ENCODE results near the gene KCNG2. TPM values are rescaled to one million over a fixed set of nuclear protein-coding genes. Genes with fewer than 3 reads are reported as not detected.
A peak's percentile ranks its signal among the peaks of the same experiment; 100 is the strongest.

The KCNG2 gene
- total and polyA plus RNA-seq, 7 experiments from 2014 or later: not detected

- Mint-ChIP-seq H3K4me1 (peaks cover 5 to 26% (median 8%) of the 10 kb centered on the region in 7 donors), H3K9me3 (peaks cover 0 to 3% (median 0%) of the 10 kb centered on the region in 11 donors), H3K36me3 (peaks cover 0 to 5% (median 0%) of the 10 kb centered on the region in 5 donors), H3K4me3 (peak overlapping the region in 1 of 10 donors; percentile 44), H3K27me3 (peaks cover 54 to 72% (median 64%) of the 10 kb centered on the region in 5 donors), H3K27ac (no peak overlapping the region)
- intact Hi-C loops (cut with micrococcal nuclease): no loop called here
- no peaks in the 10 kb centered on the region for H3K9me3 ChIP-seq (ENCODE audit: control insufficient read depth in 2 of 3, low read length in 3 of 3)
- ATAC-seq: no peak
- H3K36me3 ChIP-seq (ENCODE audit: control insufficient read depth in 2 of 3, insufficient read depth in 3 of 3, low read length in 3 of 3): no peaks in the 10 kb centered on the region
- POLR2A ChIA-PET: no interaction called here
- H3K27me3 ChIP-seq (ENCODE audit: control insufficient read depth in 2 of 2, insufficient read depth in 2 of 2, low read length in 2 of 2): peaks cover 0 to 3% of the 10 kb centered on the region in 2 donors
- DNase-seq: no peak
- H3K4me3 ChIP-seq (ENCODE audit: low read length): no peak overlapping the region
- H3K4me1 ChIP-seq (ENCODE audit: control insufficient read depth in 2 of 2, insufficient read depth in 2 of 2, low read length in 2 of 2): no peaks in the 10 kb centered on the region
- no peak overlapping the region for H3K27ac ChIP-seq (ENCODE audit: low read depth, low read length)
- CTCF ChIA-PET: no interaction called here
These were observed 9.0 kb upstream of the KCNG2 start for GRCh38 chr18:79788734-79789085.

DNA sequence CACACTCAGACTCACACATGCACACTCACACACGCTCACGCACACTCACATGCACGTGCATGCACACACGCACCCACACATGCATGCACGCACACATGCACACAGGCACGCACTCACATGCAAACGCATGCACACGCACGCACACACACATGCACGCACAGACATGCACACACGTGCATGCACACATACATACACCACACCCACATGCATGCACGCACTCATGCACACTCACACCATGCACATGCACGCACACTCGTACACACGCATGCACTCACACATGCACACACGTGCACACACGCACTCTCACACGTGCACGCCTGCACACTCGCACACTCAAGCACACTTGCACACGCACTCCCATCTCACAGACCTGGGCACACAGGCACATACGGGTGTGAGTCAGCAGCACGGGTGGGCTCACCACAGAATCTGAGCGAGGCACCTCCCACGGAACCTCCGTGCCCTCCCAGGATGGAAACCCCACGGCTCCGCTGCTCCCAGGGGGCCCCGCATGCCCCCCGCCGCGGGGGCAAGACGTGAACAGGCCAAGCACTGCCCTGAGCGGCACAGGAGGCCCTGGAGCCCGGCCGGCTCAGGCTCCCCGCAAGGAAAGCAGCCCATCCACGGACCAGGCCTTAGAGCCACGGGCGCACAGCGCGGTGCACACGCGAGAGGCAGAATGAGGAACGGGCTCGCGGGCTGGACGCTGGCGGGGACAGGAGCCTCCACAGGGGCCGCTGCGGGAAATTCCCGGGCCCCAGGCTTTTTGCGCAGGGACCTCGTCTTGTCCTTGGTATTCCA is 8.4 kb upstream of the KCNG2 start:
- H3K4me3 Mint-ChIP-seq: peak overlapping the region in 1 of 10 donors; percentile 44
- peaks cover 0 to 5% (median 0%) of the 10 kb centered on the region in 5 donors for H3K36me3 Mint-ChIP-seq
- peaks cover 54 to 71% (median 64%) of the 10 kb centered on the region in 5 donors for H3K27me3 Mint-ChIP-seq
- no peaks in the 10 kb centered on the region for H3K36me3 ChIP-seq (ENCODE audit: control insufficient read depth in 2 of 3, insufficient read depth in 3 of 3, low read length in 3 of 3)
- ATAC-seq (no peak), DNase-seq (no peak)
- H3K4me3 ChIP-seq (ENCODE audit: low read length): no peak overlapping the region
- H3K4me1 Mint-ChIP-seq: peaks cover 5 to 26% (median 8%) of the 10 kb centered on the region in 7 donors
- intact Hi-C loops (cut with micrococcal nuclease): no loop called here
- H3K4me1 ChIP-seq (ENCODE audit: control insufficient read depth in 2 of 2, insufficient read depth in 2 of 2, low read length in 2 of 2): no peaks in the 10 kb centered on the region
- CTCF ChIA-PET: no interaction called here
- no peak overlapping the region for H3K27ac Mint-ChIP-seq
- no peaks in the 10 kb centered on the region for H3K9me3 ChIP-seq (ENCODE audit: control insufficient read depth in 2 of 3, low read length in 3 of 3)
- peaks cover 0 to 3% of the 10 kb centered on the region in 2 donors for H3K27me3 ChIP-seq (ENCODE audit: control insufficient read depth in 2 of 2, insufficient read depth in 2 of 2, low read length in 2 of 2)
- POLR2A ChIA-PET: no interaction called here
- H3K9me3 Mint-ChIP-seq: peaks cover 0 to 3% (median 0%) of the 10 kb centered on the region in 11 donors
- no peak overlapping the region for H3K27ac ChIP-seq (ENCODE audit: low read depth, low read length)

DNA sequence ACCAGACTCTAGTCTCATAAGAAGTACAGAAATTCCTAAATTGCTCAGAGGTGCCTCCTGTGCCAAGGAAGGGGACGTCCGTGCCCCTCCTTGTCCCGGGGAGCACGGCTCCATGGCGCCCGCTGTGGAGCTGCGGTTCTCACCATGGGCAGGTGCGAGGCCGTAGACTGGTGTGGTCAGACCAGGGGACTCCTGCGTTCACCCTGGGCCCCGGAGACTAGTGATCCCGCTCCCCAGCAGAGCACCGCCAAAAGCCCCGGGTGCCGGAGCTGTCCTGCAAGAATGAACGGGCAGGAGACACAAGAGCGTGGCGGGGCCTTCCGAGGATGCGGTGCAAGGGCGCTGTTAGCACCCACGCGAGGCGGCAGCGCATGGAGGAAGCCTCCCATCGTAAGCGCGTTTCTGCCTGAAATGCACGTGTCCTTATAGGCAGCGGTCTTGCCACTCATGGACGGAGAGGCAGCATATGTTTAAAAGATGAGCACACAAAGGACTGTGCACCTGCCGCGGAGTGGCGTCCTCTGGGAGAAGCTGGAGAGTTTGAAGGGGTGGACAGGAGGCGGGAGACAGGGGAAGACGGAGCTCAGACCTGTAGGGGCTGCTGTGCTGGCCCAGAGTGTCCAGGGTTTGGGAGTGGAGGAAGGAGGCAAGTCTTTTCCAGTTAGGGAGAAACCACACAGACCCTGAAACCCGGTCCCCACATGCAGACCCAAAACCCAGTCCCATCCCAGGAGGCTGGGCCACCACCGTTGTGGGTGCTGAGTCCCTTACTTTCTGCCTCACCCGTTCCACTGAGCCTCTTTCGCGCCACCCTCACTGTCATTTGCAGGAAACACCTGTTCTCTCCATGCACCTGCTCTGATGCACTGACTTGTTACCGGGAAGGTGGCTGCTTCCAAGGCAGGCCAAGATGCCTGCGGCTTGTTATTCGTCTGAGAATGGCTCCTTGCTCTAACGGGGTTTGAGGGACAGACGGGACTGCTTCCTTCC is 7.5 kb upstream of the KCNG2 start:
- peaks cover 0 to 3% (median 0%) of the 10 kb centered on the region in 11 donors for H3K9me3 Mint-ChIP-seq
- H3K27me3 Mint-ChIP-seq: peaks cover 57 to 73% (median 65%) of the 10 kb centered on the region in 5 donors
- Histone ChIP-seq H3K27me3 (ENCODE audit: control insufficient read depth in 2 of 2, insufficient read depth in 2 of 2, low read length in 2 of 2) (peaks cover 0 to 3% of the 10 kb centered on the region in 2 donors), H3K4me3 (ENCODE audit: low read length) (no peak overlapping the region), H3K4me1 (ENCODE audit: control insufficient read depth in 2 of 2, insufficient read depth in 2 of 2, low read length in 2 of 2) (no peaks in the 10 kb centered on the region), H3K27ac (ENCODE audit: low read depth, low read length) (no peak overlapping the region), H3K36me3 (ENCODE audit: control insufficient read depth in 2 of 3, insufficient read depth in 3 of 3, low read length in 3 of 3) (no peaks in the 10 kb centered on the region), H3K9me3 (ENCODE audit: control insufficient read depth in 2 of 3, low read length in 3 of 3) (no peaks in the 10 kb centered on the region)
- ChIA-PET POLR2A (no interaction called here), CTCF (no interaction called here)
- intact Hi-C loops (cut with micrococcal nuclease): loop anchor here (10.0 kb wide), 3 partner anchors 175 to 355 kb away; partner anchors contain the start of genes HSBP1L1 (in 1 of the 2) and TXNL4A (in 1 of the 2)
- peaks cover 0 to 5% (median 0%) of the 10 kb centered on the region in 5 donors for H3K36me3 Mint-ChIP-seq
- ATAC-seq (no peak), DNase-seq (no peak)
- peak overlapping the region in 2 of 10 donors; percentile 29 to 48 for H3K4me3 Mint-ChIP-seq
- peaks cover 5 to 26% (median 8%) of the 10 kb centered on the region in 7 donors for H3K4me1 Mint-ChIP-seq
- no peak overlapping the region for H3K27ac Mint-ChIP-seq

- Histone ChIP-seq H3K36me3 (ENCODE audit: control insufficient read depth in 2 of 3, insufficient read depth in 3 of 3, low read length in 3 of 3) (no peaks in the 10 kb centered on the region), H3K27me3 (ENCODE audit: control insufficient read depth in 2 of 2, insufficient read depth in 2 of 2, low read length in 2 of 2) (peaks cover 0 to 3% of the 10 kb centered on the region in 2 donors), H3K27ac (ENCODE audit: low read depth, low read length) (no peak overlapping the region), H3K4me3 (ENCODE audit: low read length) (no peak overlapping the region), H3K4me1 (ENCODE audit: control insufficient read depth in 2 of 2, insufficient read depth in 2 of 2, low read length in 2 of 2) (no peaks in the 10 kb centered on the region), H3K9me3 (ENCODE audit: control insufficient read depth in 2 of 3, low read length in 3 of 3) (no peaks in the 10 kb centered on the region)
- Mint-ChIP-seq H3K4me3 (peak overlapping the region in 4 of 10 donors; percentile 11 to 45 (median 30)), H3K9me3 (peaks cover 0 to 3% (median 0%) of the 10 kb centered on the region in 11 donors), H3K4me1 (peaks cover 5 to 28% (median 8%) of the 10 kb centered on the region in 7 donors), H3K36me3 (peaks cover 0 to 5% (median 0%) of the 10 kb centered on the region in 5 donors), H3K27me3 (peaks cover 58 to 74% (median 67%) of the 10 kb centered on the region in 5 donors), H3K27ac (no peak overlapping the region)
- intact Hi-C loops (cut with micrococcal nuclease): loop anchor here (10.0 kb wide), 3 partner anchors 174 to 354 kb away; partner anchors contain the start of genes HSBP1L1 (in 1 of the 2) and TXNL4A (in 1 of the 2)
- DNase-seq (no peak), ATAC-seq (peak; percentile 72)
- CTCF ChIA-PET: no interaction called here
- POLR2A ChIA-PET: no interaction called here
These were observed 6.5 kb upstream of the KCNG2 start for GRCh38 chr18:79790996-79791972.

GRCh38 chr18:79792096-79792987 is 5.4 kb upstream of the KCNG2 start:
- Mint-ChIP-seq H3K27me3 (peaks cover 55 to 70% (median 66%) of the 10 kb centered on the region in 5 donors), H3K4me3 (no peak overlapping the region), H3K27ac (no peak overlapping the region), H3K36me3 (peaks cover 0 to 8% (median 3%) of the 10 kb centered on the region in 5 donors), H3K9me3 (peaks cover 0 to 3% (median 0%) of the 10 kb centered on the region in 11 donors), H3K4me1 (peaks cover 7 to 34% (median 14%) of the 10 kb centered on the region in 7 donors)
- Histone ChIP-seq H3K9me3 (ENCODE audit: control insufficient read depth in 2 of 3, low read length in 3 of 3) (no peaks in the 10 kb centered on the region), H3K36me3 (ENCODE audit: control insufficient read depth in 2 of 3, insufficient read depth in 3 of 3, low read length in 3 of 3) (no peaks in the 10 kb centered on the region), H3K4me1 (ENCODE audit: control insufficient read depth in 2 of 2, insufficient read depth in 2 of 2, low read length in 2 of 2) (no peaks in the 10 kb centered on the region), H3K4me3 (ENCODE audit: low read length) (no peak overlapping the region), H3K27me3 (ENCODE audit: control insufficient read depth in 2 of 2, insufficient read depth in 2 of 2, low read length in 2 of 2) (peaks cover 0 to 5% of the 10 kb centered on the region in 2 donors), H3K27ac (ENCODE audit: low read depth, low read length) (no peak overlapping the region)
- intact Hi-C loops (cut with micrococcal nuclease): loop anchor here (10.0 kb wide), 3 partner anchors 172 to 352 kb away; partner anchors contain the start of genes HSBP1L1 (in 1 of the 2) and TXNL4A (in 1 of the 2)
- ChIA-PET POLR2A (no interaction called here), CTCF (no interaction called here)
- DNase-seq: no peak
- ATAC-seq: no peak
